ENCODE data around the gene SLIRP.

DNA sequence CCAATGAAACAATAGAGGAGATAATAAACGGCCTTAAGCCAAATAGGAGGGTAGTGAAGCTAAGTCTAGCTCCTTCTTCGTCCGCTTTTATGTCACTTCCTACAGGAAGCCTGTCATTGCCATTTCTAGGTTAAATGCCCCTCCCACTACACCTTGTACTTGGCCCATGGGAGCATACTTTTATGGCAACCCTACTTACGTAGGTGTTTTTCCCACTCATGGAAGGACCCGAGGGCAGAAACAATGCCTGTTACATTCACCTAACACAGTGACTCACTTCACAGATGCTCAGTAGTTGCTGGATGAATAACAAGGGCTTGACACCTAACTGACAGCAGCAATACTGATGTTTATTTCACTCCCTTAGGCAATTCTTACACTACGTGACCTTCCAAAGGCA is 44.6 kb upstream of the SLIRP start:
- no peak for TF ChIP-seq CTCF (IDR thresholded peaks at IDR 0.05)
- TF ChIP-seq ZFX (IDR thresholded peaks at IDR 0.05; ENCODE audit: borderline replicate concordance) = no peak
